Sigmoid colon (tissue), 4 donors: ENCODE measurements around the gene ZNF800.

Experiments used
- EP300 ChIP-seq, 4 donors: sonication (generic); formaldehyde crosslinking; IDR thresholded peaks; one replicate each; pipeline ENCODE4 v1.6.1; 2017; ENCODE audit warnings: antibody characterized with exemption in 4 of 4
- POLR2A ChIP-seq, 2 donors: fragments of 450-650 bp; IDR thresholded peaks; one replicate each; pipeline ENCODE4 v1.6.1; 2016; ENCODE audit warnings: antibody characterized with exemption in 2 of 2, mild to moderate bottlenecking in 2 of 2, moderate library complexity in 2 of 2
- POLR2AphosphoS5 ChIP-seq, 4 donors: sonication (generic); formaldehyde crosslinking; IDR thresholded peaks; one replicate each; pipeline ENCODE4 v1.6.1; 2017; ENCODE audit warnings: antibody characterized with exemption in 4 of 4
- TF ChIP-seq, protein P1 (sequence below), 4 experiments: fragments of 450-650 bp in 3 of 4; fragments of 200-600 bp in 1 of 4; IDR thresholded peaks; one replicate each; pipeline ENCODE4 v1.5.1; 2016 to 2019; ENCODE audit warnings: antibody characterized with exemption in 4 of 4, mild to moderate bottlenecking in 3 of 4, moderate library complexity in 2 of 4

DNA sequence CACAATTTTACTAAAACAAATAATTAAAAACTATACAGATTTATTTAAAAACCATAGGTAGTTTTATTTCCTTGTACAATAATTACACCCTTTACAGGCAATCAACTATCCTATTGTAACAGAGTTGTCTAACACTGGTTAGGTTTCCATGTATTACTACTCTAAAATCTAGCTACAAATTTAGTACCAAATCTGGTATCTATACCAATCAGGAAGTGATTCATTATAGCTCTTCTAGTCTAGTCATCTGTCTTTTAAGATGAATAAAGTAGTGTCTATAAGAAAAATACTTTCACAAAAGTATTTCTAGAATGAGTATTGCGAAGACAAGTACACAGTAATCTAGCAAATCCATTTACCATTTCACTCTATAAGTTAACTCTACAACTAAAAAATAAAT, 16.9 kb downstream of the ZNF800 start:
- TF ChIP-seq, protein P1, sequence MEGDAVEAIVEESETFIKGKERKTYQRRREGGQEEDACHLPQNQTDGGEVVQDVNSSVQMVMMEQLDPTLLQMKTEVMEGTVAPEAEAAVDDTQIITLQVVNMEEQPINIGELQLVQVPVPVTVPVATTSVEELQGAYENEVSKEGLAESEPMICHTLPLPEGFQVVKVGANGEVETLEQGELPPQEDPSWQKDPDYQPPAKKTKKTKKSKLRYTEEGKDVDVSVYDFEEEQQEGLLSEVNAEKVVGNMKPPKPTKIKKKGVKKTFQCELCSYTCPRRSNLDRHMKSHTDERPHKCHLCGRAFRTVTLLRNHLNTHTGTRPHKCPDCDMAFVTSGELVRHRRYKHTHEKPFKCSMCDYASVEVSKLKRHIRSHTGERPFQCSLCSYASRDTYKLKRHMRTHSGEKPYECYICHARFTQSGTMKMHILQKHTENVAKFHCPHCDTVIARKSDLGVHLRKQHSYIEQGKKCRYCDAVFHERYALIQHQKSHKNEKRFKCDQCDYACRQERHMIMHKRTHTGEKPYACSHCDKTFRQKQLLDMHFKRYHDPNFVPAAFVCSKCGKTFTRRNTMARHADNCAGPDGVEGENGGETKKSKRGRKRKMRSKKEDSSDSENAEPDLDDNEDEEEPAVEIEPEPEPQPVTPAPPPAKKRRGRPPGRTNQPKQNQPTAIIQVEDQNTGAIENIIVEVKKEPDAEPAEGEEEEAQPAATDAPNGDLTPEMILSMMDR (IDR thresholded peaks at IDR 0.05): no peak
- TF ChIP-seq POLR2A (IDR thresholded peaks at IDR 0.05): no peak
- no peak for TF ChIP-seq POLR2AphosphoS5 (IDR thresholded peaks at IDR 0.05)
- TF ChIP-seq EP300 (IDR thresholded peaks at IDR 0.05): no peak
